ENCODE results near the gene PLEKHM3. TPM values are rescaled to one million over a fixed set of nuclear protein-coding genes. Genes with fewer than 3 reads are reported as not detected.

PLEKHM3 gene
- total and polyA plus RNA-seq, 2 of the 13 experiments (the other 11 are each of a cell fraction or from before 2014, with no cell fraction given) = 4.5 to 4.7 TPM

DNA sequence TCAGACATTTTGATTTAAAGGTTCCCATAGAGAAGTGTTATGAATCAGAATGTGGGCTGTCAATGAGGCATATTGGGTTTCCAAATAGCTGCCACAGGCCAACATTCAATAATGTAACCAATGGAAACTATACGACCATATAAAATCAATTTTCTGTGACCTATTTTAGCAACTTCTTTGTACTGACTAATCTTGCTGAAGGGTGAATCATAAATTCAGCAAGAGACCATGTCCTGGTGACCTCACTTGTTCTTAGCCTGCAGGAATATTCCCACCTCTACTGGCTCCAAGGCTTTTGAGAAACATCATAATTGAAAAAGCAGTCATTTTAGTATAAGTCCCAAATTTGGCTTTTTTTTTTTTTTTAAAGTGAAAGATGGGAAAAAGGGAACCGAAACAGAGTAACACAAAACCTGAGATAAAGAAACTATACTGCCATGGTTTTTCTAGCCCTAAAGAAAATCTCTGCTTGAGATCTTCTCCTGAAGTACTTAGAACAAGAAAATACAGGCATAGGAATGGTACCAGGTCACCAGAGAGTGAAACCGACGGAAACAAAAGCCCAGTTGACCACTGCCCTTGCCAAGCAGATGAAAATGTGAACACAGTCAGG, 32.1 kb downstream of the PLEKHM3 start:
- Histone ChIP-seq H4K20me1 (ENCODE audit: insufficient read depth, low read length) (no peaks in the 10 kb centered on the region), H3K9ac (ENCODE audit: insufficient read depth, low read depth, low read length) (no peak overlapping the region), H3K9me3 (ENCODE audit: low read length) (no peaks in the 10 kb centered on the region), H3K36me3 (replicated peaks in 1 of 2; ENCODE audit: control insufficient read depth in 1 of 2, insufficient read depth in 2 of 2, low read length in 2 of 2) (0 out of 5 replicates have a peak, but pooled peaks cover 0 to 7% of the 10 kb centered on the region in 2 experiments), H3K27ac (ENCODE audit: extremely low read length, insufficient read depth, low read length) (no peak overlapping the region), H3K4me1 (ENCODE audit: insufficient read depth, low read length) (no peaks in the 10 kb centered on the region), H3K27me3 (ENCODE audit: control insufficient read depth in 1 of 2, insufficient read depth in 2 of 2, low read length in 2 of 2) (no peaks in the 10 kb centered on the region), H2AFZ (ENCODE audit: low read length) (no peak overlapping the region), H3K4me2 (ENCODE audit: low read depth, low read length) (no peak overlapping the region), H3K79me2 (ENCODE audit: insufficient read depth, low read length) (no peaks in the 10 kb centered on the region), H3K4me3 (replicated peaks in 1 of 3; ENCODE audit: insufficient read depth in 1 of 3, low read depth in 2 of 3, low read length in 3 of 3) (no peak overlapping the region)
- TF ChIP-seq NRL (CRISPR knock-in tag; IDR thresholded peaks at IDR 0.05; ENCODE audit: borderline replicate concordance) (no peak), ZNF501 (CRISPR knock-in tag; IDR thresholded peaks at IDR 0.05) (no peak), ZSCAN25 (CRISPR knock-in tag; IDR thresholded peaks at IDR 0.05) (no peak)
- FAIRE-seq (no peak), ATAC-seq (no peak), DNase-seq (ENCODE audit: low spot score) (no peak)
- POLR2A ChIA-PET = no interaction called here
- no TSS peak for BruUV-seq (replicated peaks)
- in situ Hi-C loops (cut with HindIII; ENCODE audit: extremely low pct_ligation_motif_present, low pct_unique_long_range_greater_than_20kb) = no loop called here
- WGBS (ENCODE audit: low lambda C conversion rate) = 94% methylated on average over 4 of the region's 4 CpGs
- intact Hi-C loops (cut with micrococcal nuclease; ENCODE audit: unreplicated experiment) = no loop called here
- CTCF ChIA-PET (ENCODE audit: low intra/inter-chr PET ratio, low total read pairs) = no interaction called here

DNA sequence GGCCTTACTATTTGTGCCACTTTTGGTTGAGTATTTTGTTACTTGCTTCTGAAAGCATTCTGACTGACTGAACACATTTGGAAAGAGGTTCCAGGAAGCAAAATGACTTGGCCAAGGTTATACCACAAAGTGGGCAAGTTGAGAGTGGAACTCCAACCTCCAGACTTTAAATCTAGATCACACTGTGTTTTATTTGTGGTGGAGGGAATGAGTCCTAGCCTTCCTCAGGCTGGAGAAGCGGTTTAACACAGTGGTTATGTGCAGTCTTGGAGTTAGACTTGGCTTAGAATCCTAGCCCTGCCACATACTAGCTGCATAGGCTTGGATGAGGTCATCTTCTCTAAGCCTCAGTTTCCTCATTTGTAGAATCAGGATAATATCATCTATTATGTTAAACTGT, 33.4 kb downstream of the PLEKHM3 start:
- Histone ChIP-seq H3K79me2 (ENCODE audit: insufficient read depth, low read length) (no peaks in the 10 kb centered on the region), H3K9ac (ENCODE audit: insufficient read depth, low read depth, low read length) (no peak overlapping the region), H3K36me3 (replicated peaks in 1 of 2; ENCODE audit: control insufficient read depth in 1 of 2, insufficient read depth in 2 of 2, low read length in 2 of 2) (0 out of 5 replicates have a peak, but pooled peaks cover 0 to 4% of the 10 kb centered on the region in 2 experiments), H3K27ac (ENCODE audit: extremely low read length, insufficient read depth, low read length) (no peak overlapping the region), H2AFZ (ENCODE audit: low read length) (no peak overlapping the region), H3K9me3 (ENCODE audit: low read length) (no peaks in the 10 kb centered on the region), H3K4me3 (replicated peaks in 1 of 3; ENCODE audit: insufficient read depth in 1 of 3, low read depth in 2 of 3, low read length in 3 of 3) (no peak overlapping the region), H3K4me1 (ENCODE audit: insufficient read depth, low read length) (no peaks in the 10 kb centered on the region), H4K20me1 (ENCODE audit: insufficient read depth, low read length) (no peaks in the 10 kb centered on the region), H3K4me2 (ENCODE audit: low read depth, low read length) (no peak overlapping the region), H3K27me3 (ENCODE audit: control insufficient read depth in 1 of 2, insufficient read depth in 2 of 2, low read length in 2 of 2) (no peaks in the 10 kb centered on the region)
- CTCF ChIA-PET (ENCODE audit: low intra/inter-chr PET ratio, low total read pairs) = no interaction called here
- no TSS peak for BruUV-seq (replicated peaks)
- intact Hi-C loops (cut with micrococcal nuclease; ENCODE audit: unreplicated experiment) = no loop called here
- in situ Hi-C loops (cut with HindIII; ENCODE audit: extremely low pct_ligation_motif_present, low pct_unique_long_range_greater_than_20kb) = no loop called here
- WGBS (ENCODE audit: low lambda C conversion rate) = 85% methylated on average over 1 of the region's 1 CpG
- TF ChIP-seq TBX3 (IDR thresholded peaks at IDR 0.05; ENCODE audit: borderline replicate concordance) = no peak
- no peak for TF ChIP-seq TSC22D2 (CRISPR knock-in tag; IDR thresholded peaks at IDR 0.05; ENCODE audit: borderline replicate concordance)
- TF ChIP-seq, protein P1, sequence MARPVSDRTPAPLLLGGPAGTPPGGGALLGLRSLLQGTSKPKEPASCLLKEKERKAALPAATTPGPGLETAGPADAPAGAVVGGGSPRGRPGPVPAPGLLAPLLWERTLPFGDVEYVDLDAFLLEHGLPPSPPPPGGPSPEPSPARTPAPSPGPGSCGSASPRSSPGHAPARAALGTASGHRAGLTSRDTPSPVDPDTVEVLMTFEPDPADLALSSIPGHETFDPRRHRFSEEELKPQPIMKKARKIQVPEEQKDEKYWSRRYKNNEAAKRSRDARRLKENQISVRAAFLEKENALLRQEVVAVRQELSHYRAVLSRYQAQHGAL (CRISPR knock-in tag; IDR thresholded peaks at IDR 0.05; ENCODE audit: not compliant biosample characterization) = no peak
- TF ChIP-seq ZNF331 (CRISPR knock-in tag; IDR thresholded peaks at IDR 0.05) = no peak
- TF ChIP-seq ZFP90 (CRISPR knock-in tag; IDR thresholded peaks at IDR 0.05; ENCODE audit: borderline replicate concordance) = no peak
- FAIRE-seq (no peak), ATAC-seq (no peak), DNase-seq (ENCODE audit: low spot score) (no peak)
- POLR2A ChIA-PET = no interaction called here

All from HepG2 (cell line).